Colonic mucosa (tissue), 4 donors: Measurements from ENCODE around the gene ELAPOR1. TPM values are rescaled to one million over a fixed set of nuclear protein-coding genes. Genes with fewer than 3 reads are reported as not detected.
"Not testable (repeated sequence)": the region's sequence is repeated elsewhere in the genome, so short reads cannot be mapped to it uniquely, and the experiment has no call there.

Source experiments
- DNase-seq: peaks from one replicate; pipeline ENCODE4 v3.0.0-alpha.2; 2020
- H3K27ac ChIP-seq: fragments of 200-600 bp; one replicate; pipeline ENCODE4 v1.8.0; 2021
- H3K27me3 ChIP-seq: fragments of 200-600 bp; one replicate; pipeline ENCODE4 v1.8.0; 2021
- H3K36me3 ChIP-seq: fragments of 200-600 bp; one replicate; pipeline ENCODE4 v1.8.0; 2021
- H3K4me1 ChIP-seq: fragments of 200-600 bp; one replicate; pipeline ENCODE4 v1.8.0; 2021; ENCODE audit warnings: mild to moderate bottlenecking
- H3K4me3 ChIP-seq: fragments of 200-600 bp; one replicate; pipeline ENCODE4 v1.8.0; 2021
- H3K9ac ChIP-seq, 2 donors: one replicate each; pipeline ENCODE4 v1.7.0; 2013; ENCODE audit warnings: control low read depth in 2 of 2, low read depth in 2 of 2, low read length in 2 of 2
- H3K9me3 ChIP-seq: fragments of 200-600 bp; one replicate; pipeline ENCODE4 v1.8.0; 2021
- intact Hi-C: fragments of 100-400 bp; cut with DNase I; formaldehyde crosslinking; loops from one replicate; pipeline ENCODE4 v1.14.1; 2022
- total RNA-seq, 2 donors: library from RNA; stranded (reverse); fragmentation: NEBNext Ultra II Directional in 1 of 2; extraction: Animal tissue kit (Norgen Biotek cat#: 25700) in 1 of 2; gene quantifications; one replicate each; pipeline ENCODE4 v1.2.1, GENCODE V29; 2021
- TF ChIP-seq, protein P1 (sequence below): fragments of 200-600 bp; IDR thresholded peaks from one replicate; pipeline ENCODE4 v1.8.0; 2022; ENCODE audit warnings: antibody characterized with exemption, mild to moderate bottlenecking
- donor health status: healthy.
- donor health status: DM: no; HTN: no; CAD: no.
- donor health status: DM: no; HTN: no; CAD: no.

ELAPOR1 gene
- total RNA-seq, 2 donors from 2014 or later = 110 to 163 TPM

DNA sequence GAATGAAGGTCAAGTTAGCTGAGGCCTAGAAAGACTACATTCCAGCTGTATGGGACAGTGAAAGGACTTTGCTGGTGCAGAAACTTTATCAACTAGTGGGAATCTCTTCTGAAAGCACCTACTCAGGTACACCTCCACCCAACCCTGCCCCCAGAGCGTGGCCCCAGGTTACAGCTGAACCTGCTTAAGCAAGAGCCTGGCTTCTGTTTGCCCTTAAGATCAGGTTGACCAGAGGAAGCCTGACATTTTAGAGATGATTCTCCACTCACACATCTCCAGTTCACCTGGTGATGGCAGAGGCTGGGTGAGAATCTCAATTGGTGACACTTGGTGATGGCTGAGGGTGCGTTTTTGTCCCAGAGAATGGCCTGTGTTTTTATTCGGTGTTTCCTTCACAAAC, 24.0 kb downstream of the ELAPOR1 start:
- Histone ChIP-seq H3K4me3 (no peak overlapping the region), H3K9me3 (no peaks in the 10 kb centered on the region), H3K27me3 (no peaks in the 10 kb centered on the region), H3K36me3 (no peaks in the 10 kb centered on the region), H3K9ac (peak overlapping the region; percentile 0 to 19), H3K27ac (peak overlapping the region; percentile 84), H3K4me1 (peaks cover 7% of the 10 kb centered on the region)
- TF ChIP-seq, protein P1, sequence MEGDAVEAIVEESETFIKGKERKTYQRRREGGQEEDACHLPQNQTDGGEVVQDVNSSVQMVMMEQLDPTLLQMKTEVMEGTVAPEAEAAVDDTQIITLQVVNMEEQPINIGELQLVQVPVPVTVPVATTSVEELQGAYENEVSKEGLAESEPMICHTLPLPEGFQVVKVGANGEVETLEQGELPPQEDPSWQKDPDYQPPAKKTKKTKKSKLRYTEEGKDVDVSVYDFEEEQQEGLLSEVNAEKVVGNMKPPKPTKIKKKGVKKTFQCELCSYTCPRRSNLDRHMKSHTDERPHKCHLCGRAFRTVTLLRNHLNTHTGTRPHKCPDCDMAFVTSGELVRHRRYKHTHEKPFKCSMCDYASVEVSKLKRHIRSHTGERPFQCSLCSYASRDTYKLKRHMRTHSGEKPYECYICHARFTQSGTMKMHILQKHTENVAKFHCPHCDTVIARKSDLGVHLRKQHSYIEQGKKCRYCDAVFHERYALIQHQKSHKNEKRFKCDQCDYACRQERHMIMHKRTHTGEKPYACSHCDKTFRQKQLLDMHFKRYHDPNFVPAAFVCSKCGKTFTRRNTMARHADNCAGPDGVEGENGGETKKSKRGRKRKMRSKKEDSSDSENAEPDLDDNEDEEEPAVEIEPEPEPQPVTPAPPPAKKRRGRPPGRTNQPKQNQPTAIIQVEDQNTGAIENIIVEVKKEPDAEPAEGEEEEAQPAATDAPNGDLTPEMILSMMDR = no peak
- DNase-seq = peak; percentile 66
- intact Hi-C loops = no loop called here

DNA sequence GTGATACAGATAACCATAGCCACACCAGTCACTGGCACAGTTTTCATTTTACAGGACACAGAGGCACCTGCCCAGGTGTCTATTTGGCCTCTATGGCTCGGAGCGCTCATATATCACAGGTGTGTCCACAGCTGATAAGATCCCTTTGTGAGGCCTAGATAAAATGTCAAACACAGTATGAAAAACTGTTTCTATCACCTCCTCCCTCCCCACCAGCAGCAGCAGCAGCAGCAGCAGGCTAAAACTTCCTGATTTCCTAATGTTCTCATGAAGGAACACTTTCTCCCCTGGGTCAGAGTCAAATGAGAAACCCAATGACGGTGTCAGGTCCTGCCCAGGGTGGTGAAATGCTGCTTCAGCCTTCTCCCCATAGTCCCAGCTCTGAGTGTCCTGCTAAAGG, 24.4 kb downstream of the ELAPOR1 start:
- peak; percentile 79 for DNase-seq
- intact Hi-C loops = no loop called here
- TF ChIP-seq, protein P1 = no peak
- Histone ChIP-seq H3K9ac (peak overlapping the region in 1 of 2 donors; percentile 19), H3K27ac (peak overlapping the region; percentile 84), H3K9me3 (no peaks in the 10 kb centered on the region), H3K4me1 (peaks cover 7% of the 10 kb centered on the region), H3K36me3 (no peaks in the 10 kb centered on the region), H3K4me3 (no peak overlapping the region), H3K27me3 (no peaks in the 10 kb centered on the region)

DNA sequence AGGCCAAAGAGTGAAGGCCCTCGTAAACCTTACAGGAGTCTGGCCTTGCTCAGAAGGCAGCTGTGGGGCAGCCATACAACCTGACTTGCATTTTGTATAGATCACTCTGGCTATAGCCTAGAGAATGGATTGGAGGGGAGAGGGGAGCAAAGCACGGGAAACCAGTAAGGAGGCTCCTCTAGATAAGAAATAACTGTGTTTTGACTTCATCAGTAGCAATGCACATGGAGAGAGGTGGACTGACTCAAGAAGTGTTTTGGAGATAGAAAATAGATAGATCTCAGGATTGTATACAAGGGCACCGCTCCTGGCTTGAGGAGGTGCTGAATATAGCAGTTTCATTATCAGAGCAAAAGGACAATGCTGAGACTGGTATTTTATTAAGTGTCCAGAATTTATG, 26.5 kb downstream of the ELAPOR1 start:
- TF ChIP-seq, protein P1 = no peak
- no peaks in the 10 kb centered on the region for H3K36me3 ChIP-seq
- H3K9me3 ChIP-seq = no peaks in the 10 kb centered on the region
- intact Hi-C loops = no loop called here
- DNase-seq = no peak
- no peak overlapping the region for H3K4me3 ChIP-seq
- no peaks in the 10 kb centered on the region for H3K27me3 ChIP-seq
- H3K9ac ChIP-seq = no peak overlapping the region
- H3K4me1 ChIP-seq = peaks cover 7% of the 10 kb centered on the region
- no peak overlapping the region for H3K27ac ChIP-seq

DNA sequence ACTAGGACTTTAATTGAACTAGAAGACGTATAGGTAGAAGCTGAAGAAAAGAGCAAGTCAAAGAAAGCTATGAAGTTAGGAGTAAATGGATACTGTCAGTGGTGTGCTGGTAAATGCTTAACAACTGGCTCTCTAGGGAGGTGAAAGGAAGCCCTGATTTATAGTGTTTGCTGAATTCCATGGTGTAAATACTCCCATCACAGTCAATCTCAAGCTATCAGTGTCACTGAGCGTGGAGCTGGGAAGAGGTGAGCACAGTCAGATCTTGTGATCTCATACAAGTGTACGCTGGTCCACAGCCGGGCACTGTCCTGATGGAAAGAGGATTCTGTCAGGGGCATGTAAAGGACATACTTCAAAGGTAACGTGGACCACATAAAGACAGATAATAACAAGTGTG, 28.3 kb downstream of the ELAPOR1 start:
- Histone ChIP-seq H3K9me3 (no peaks in the 10 kb centered on the region), H3K27me3 (no peaks in the 10 kb centered on the region), H3K27ac (peak overlapping the region; percentile 10), H3K4me1 (peaks cover 7% of the 10 kb centered on the region), H3K4me3 (no peak overlapping the region), H3K9ac (peak overlapping the region in 1 of 2 donors; percentile 19), H3K36me3 (no peaks in the 10 kb centered on the region)
- TF ChIP-seq, protein P1 = no peak
- intact Hi-C loops = no loop called here
- peak; percentile 48 for DNase-seq

DNA sequence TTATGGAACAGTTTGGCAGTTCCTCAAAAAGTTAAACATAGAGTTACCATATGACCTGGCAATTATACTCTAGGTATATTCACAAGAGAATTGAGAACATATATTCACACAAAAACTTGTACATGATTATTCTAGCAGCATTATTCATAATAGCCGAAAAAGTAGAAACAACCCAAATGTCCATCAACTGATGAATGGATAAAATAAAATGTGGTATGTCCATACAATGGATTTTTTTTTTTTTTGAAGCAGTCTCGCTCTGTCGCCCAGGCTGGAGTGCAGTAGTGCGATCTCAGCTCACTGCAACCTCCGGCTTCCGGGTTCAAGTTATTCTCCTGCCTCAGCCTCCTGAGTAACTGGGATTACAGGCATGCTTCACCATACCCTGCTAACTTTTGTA, 28.8 kb downstream of the ELAPOR1 start:
- H3K36me3 ChIP-seq = not testable (repeated sequence)

DNA sequence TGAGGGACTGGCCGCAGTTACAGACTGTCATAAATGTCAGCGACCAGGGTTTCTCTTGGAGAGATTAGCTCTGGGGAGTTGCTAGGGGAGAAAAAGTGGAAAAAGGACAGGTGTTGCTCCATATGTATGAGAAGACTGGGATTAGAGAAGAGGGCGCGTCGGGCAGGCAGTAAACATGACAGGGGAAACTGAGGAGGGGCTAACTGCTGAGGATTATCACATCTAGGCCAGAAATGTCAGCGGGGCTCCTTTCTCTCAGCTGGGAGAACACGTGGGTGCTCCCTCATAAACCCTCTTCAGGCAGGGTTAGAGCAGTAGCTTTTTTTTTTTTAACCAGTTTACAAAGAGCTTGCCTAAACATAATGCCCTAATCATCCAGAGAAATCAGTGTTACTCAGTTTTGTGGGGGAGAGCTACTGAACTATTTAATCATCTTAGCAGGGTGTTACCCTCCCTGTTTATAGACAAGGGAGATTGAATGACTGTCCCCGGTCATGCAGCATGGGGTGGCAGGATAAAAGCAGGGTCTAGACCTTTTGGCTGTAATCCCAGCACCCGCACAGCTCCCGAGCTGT, 35.2 kb downstream of the ELAPOR1 start:
- Histone ChIP-seq H3K4me1 (no peaks in the 10 kb centered on the region), H3K27ac (peak overlapping the region; percentile 41), H3K36me3 (no peaks in the 10 kb centered on the region), H3K27me3 (no peaks in the 10 kb centered on the region), H3K9ac (peak overlapping the region in 1 of 2 donors; percentile 68), H3K9me3 (no peaks in the 10 kb centered on the region), H3K4me3 (no peak overlapping the region)
- intact Hi-C loops = no loop called here
- peak; percentile 43 for DNase-seq
- TF ChIP-seq, protein P1 = no peak

More for the DNA sequence above, 28.8 kb downstream of the ELAPOR1 start:
- peak overlapping the region; percentile 10 for H3K27ac ChIP-seq
- H3K4me3 ChIP-seq, intact Hi-C loops, H3K9ac ChIP-seq, DNase-seq, H3K27me3 ChIP-seq, H3K4me1 ChIP-seq, H3K9me3 ChIP-seq: not testable (repeated sequence)
